Measurements from ENCODE around the gene USP7.
"Not testable (repeated sequence)": the region's sequence is repeated elsewhere in the genome, so short reads cannot be mapped to it uniquely, and the experiment has no call there.

Gene USP7

GRCh38 chr16:8848939-8849391 lies 114.7 kb downstream of the USP7 start:
- no peak for TF ChIP-seq JUND (IDR thresholded peaks at IDR 0.05; ENCODE audit: low read depth)
- in situ Hi-C loops (cut with HindIII; ENCODE audit: low pct_unique_long_range_greater_than_20kb, low sequenced_read_pairs), result no loop called here
- no peak for DNase-seq (ENCODE audit: low read depth in 1 of 2, low spot score in 1 of 2)

DNA sequence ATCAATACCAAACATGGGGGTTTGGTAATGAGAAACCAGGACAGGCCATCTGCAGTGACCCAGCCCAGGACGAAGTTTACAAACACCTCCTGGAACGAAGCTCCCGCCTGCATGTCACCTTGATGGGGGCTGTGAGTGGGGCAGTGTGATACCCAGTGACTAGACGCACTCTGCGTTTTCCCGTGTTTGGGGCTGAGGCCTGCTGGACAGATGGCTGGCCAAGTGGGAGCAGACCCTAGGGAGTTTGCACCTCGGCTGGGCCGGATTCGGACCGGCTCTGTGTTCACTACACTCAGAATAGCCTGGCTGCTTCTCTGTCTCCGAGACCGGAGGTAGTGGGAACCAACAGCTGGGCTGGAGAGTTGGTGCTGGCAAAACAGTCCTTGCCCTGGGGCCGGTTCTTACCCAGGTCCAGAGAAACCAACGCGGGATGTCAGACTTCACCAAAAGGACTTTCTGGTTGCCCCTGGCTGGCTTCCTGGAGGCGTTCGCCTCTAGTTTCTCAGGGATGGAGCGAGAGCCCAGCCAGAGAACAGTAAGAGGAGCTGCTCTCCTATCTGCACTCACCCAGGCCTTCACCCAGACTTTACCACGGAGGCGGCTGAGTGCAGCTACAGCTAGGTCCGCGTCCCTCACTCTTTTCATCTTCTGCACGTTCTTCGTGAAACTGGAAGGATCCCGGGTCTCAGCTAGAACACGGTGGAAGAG lies 115.3 kb downstream of the USP7 start:
- DNase-seq (ENCODE audit: low read depth in 1 of 2, low spot score in 1 of 2), result no peak
- in situ Hi-C loops (cut with HindIII; ENCODE audit: low pct_unique_long_range_greater_than_20kb, low sequenced_read_pairs), result no loop called here
- TF ChIP-seq JUND (IDR thresholded peaks at IDR 0.05; ENCODE audit: low read depth), result no peak

DNA sequence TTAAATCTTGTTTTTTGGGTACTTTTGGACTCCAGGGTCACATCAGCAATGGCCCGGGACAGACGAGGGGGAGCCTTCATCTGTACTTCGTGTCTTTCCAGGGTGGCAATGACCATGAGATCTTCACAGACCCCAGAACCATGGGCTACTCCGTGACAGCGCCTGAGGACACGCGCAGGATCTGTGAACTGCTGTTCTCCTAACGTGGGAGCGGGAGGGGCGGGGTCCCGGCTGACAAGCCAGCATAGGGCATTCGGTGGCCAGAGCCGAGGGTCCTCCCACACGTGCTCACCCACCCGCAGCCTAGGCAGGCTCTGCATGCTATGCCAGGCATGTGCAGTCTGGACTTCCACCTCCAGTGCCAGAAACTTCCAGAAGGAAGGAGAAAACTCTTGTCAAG lies 116.1 kb downstream of the USP7 start:
- no peak for DNase-seq (ENCODE audit: low read depth in 1 of 2, low spot score in 1 of 2)
- no peak for TF ChIP-seq JUND (IDR thresholded peaks at IDR 0.05; ENCODE audit: low read depth)
- in situ Hi-C loops (cut with HindIII; ENCODE audit: low pct_unique_long_range_greater_than_20kb, low sequenced_read_pairs), result no loop called here

GRCh38 chr16:8847145-8847544 lies 116.6 kb downstream of the USP7 start:
- in situ Hi-C loops (cut with HindIII; ENCODE audit: low pct_unique_long_range_greater_than_20kb, low sequenced_read_pairs), result no loop called here
- TF ChIP-seq JUND (IDR thresholded peaks at IDR 0.05; ENCODE audit: low read depth), result no peak
- no peak for DNase-seq (ENCODE audit: low read depth in 1 of 2, low spot score in 1 of 2)

DNA sequence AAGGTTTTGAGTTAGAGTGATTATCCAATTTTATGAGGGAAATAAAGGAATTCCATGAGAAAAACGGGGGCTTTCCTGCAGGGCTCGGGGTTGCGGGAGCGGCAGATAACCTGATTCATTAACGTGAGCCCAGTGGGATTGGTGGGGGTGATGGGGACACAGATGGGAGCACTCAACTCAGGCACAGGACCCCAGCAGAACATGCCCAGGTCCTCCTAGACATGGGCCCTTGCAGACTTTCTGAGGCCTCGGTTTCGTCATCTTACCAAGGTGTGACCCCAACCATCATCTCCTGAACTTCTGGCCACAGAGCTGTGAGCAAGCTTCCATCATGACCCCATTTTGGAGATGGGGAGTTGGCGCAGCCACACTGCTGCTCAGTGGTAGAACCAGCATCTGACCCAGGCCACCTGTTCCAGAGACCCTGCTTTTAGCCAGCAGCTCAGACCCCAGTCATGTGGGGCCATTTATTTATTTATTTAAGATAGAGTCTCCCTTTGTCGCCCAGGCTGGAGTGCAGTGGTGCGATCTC lies 117.2 kb downstream of the USP7 start:
- in situ Hi-C loops (cut with HindIII; ENCODE audit: low pct_unique_long_range_greater_than_20kb, low sequenced_read_pairs), result no loop called here
- no peak for TF ChIP-seq JUND (IDR thresholded peaks at IDR 0.05; ENCODE audit: low read depth)
- no peak for DNase-seq (ENCODE audit: low read depth in 1 of 2, low spot score in 1 of 2)

DNA sequence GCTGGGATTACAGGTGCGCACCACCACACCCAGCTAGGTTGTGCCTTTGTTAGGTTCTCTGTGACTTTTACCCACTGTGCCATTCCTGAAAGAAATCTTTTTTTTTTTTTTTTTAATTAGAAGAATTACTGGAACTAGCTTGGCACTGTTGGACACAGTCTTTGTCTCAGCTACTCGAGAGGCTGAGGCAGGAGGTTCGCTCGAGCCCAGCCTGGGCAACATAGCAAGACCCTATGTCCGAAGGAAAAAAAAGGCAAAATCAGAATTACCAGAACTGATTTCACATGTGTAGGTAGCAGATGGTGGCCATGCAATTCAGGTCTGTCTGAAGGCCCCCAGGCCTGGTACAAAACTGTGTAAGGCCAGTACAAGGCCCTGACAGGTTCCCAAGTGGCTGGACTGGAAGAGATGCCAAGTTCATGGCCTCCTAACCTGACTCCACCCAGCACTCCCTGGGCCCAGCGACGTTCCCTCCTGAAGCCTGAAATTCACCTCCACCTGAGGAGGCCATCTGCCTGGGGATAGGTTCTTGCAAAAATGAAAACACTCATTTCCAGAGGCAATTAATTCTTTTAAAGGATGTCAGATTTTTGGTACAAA lies 117.9 kb downstream of the USP7 start:
- no peak for TF ChIP-seq JUND (IDR thresholded peaks at IDR 0.05; ENCODE audit: low read depth)
- no peak for DNase-seq (ENCODE audit: low read depth in 1 of 2, low spot score in 1 of 2)
- in situ Hi-C loops (cut with HindIII; ENCODE audit: low pct_unique_long_range_greater_than_20kb, low sequenced_read_pairs), result no loop called here

DNA sequence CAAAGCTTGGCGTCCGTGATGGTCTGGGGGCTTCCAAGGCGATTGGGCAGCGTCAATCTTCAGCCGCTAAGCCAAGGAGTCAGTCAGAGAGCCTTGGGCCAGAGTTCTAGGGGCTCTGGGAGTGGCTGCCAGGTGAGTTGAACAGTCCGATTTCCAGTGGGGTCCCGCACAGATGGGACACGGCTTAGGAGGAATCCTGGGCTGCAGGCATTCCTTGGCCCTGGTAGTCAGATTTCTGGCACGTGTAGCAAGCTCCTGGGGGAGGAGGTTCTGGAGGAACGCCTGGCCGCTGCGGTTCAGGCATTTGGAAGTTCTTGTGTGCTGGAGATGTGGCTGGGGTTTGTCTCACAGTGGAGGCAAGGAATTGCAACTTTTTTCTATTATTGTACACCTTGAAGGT lies 120.4 kb downstream of the USP7 start:
- in situ Hi-C loops (cut with HindIII; ENCODE audit: low pct_unique_long_range_greater_than_20kb, low sequenced_read_pairs); DNase-seq (ENCODE audit: low read depth in 1 of 2, low spot score in 1 of 2): not testable (repeated sequence)

Data from T47D (cell line).